ENCODE measurements around the gene MIF.
A peak's percentile ranks its signal among the peaks of the same experiment; 100 is the strongest.

Gene MIF

GRCh38 chr22:23847991-23848864, 46.0 kb upstream of the MIF start:
- DNase-seq (ENCODE audit: low read depth) = no peak
- no peak overlapping the region for H3K4me3 ChIP-seq (ENCODE audit: low read depth, low read length)
- no peak for TF ChIP-seq CTCF (IDR thresholded peaks at IDR 0.05; ENCODE audit: low read depth, low read length)
- no peak for TF ChIP-seq MAX (IDR thresholded peaks at IDR 0.05; ENCODE audit: low read depth, low read length)
- TF ChIP-seq POLR2A (IDR thresholded peaks at IDR 0.05; ENCODE audit: extremely low read depth, insufficient read length) = no peak
- TF ChIP-seq MYC (IDR thresholded peaks at IDR 0.05; ENCODE audit: low read depth, low read length) = no peak

- peak; percentile 76 for DNase-seq (ENCODE audit: low read depth)
- H3K4me3 ChIP-seq (ENCODE audit: low read depth, low read length) = no peak overlapping the region
These were observed 44.9 kb upstream of the MIF start for GRCh38 chr22:23849009-23850006.

GRCh38 chr22:23850136-23850611, 44.0 kb upstream of the MIF start:
- DNase-seq (ENCODE audit: low read depth) = no peak
- no peak for TF ChIP-seq MYC (IDR thresholded peaks at IDR 0.05; ENCODE audit: low read depth, low read length)
- TF ChIP-seq CTCF (IDR thresholded peaks at IDR 0.05; ENCODE audit: low read depth, low read length) = no peak
- TF ChIP-seq MAX (IDR thresholded peaks at IDR 0.05; ENCODE audit: low read depth, low read length) = no peak
- no peak for TF ChIP-seq POLR2A (IDR thresholded peaks at IDR 0.05; ENCODE audit: extremely low read depth, insufficient read length)

More at GRCh38 chr22:23849009-23850006, 44.9 kb upstream of the MIF start:
- no peak for TF ChIP-seq POLR2A (IDR thresholded peaks at IDR 0.05; ENCODE audit: extremely low read depth, insufficient read length)
- TF ChIP-seq CTCF (IDR thresholded peaks at IDR 0.05; ENCODE audit: low read depth, low read length) = peak; percentile 88

GRCh38 chr22:23856721-23857605, 37.2 kb upstream of the MIF start:
- TF ChIP-seq MAX (IDR thresholded peaks at IDR 0.05; ENCODE audit: low read depth, low read length) (no peak), MYC (IDR thresholded peaks at IDR 0.05; ENCODE audit: low read depth, low read length) (no peak), POLR2A (IDR thresholded peaks at IDR 0.05; ENCODE audit: extremely low read depth, insufficient read length) (no peak), CTCF (IDR thresholded peaks at IDR 0.05; ENCODE audit: low read depth, low read length) (no peak)
- H3K4me3 ChIP-seq (ENCODE audit: low read depth, low read length) = peak overlapping the region; percentile 89
- DNase-seq (ENCODE audit: low read depth) = no peak

More at GRCh38 chr22:23850136-23850611, 44.0 kb upstream of the MIF start:
- no peak overlapping the region for H3K4me3 ChIP-seq (ENCODE audit: low read depth, low read length)
